GM13977 (cell line): ENCODE measurements around the gene AP3B2.

ENCODE experiments used
- DNase-seq: peaks from one replicate; pipeline ENCODE4 v3.0.0; 2012; ENCODE audit warnings: low spot score
- CTCF ChIP-seq: IDR thresholded peaks from 2 replicates; pipeline ENCODE4 v1.5.1; 2012; ENCODE audit warnings: mild to moderate bottlenecking, control low read depth; ENCODE audit not compliant: insufficient read depth; ENCODE audit errors: extremely low read depth, missing control alignments
- in situ Hi-C: fragments of 300-500 bp; cut with MboI; formaldehyde crosslinking; loops from one replicate; pipeline ENCODE4 v1.12.0; 2022; ENCODE audit warnings: low sequenced_read_pairs, low pct_unique_long_range_greater_than_20kb, mixed read lengths, inconsistent platforms; ENCODE audit not compliant: unreplicated experiment

The AP3B2 gene

GRCh38 chr15:82709421-82710207 lies at the start of gene AP3B2:
Gene AP3B2 (minus strand): TSS chr15:82709875. CDS start chr15:82709706, 169 bp downstream.
- peak; percentile 96 for DNase-seq
- no peak for TF ChIP-seq CTCF
- in situ Hi-C loops, result no loop called here

- DNase-seq, result no peak
- in situ Hi-C loops, result no loop called here
- TF ChIP-seq CTCF, result no peak
Observed at GRCh38 chr15:82751308-82751707, 41.6 kb upstream of the AP3B2 start.

GRCh38 chr15:82750831-82751180 lies 41.1 kb upstream of the AP3B2 start:
- peak; percentile 7 for TF ChIP-seq CTCF
- DNase-seq, result peak; percentile 31
- in situ Hi-C loops, result no loop called here

- no peak for TF ChIP-seq CTCF
- DNase-seq, result peak; percentile 85
- in situ Hi-C loops, result no loop called here
Observed at GRCh38 chr15:82749951-82750830, 40.5 kb upstream of the AP3B2 start.

- no peak for TF ChIP-seq CTCF
- in situ Hi-C loops, result no loop called here
- DNase-seq, result no peak
Observed at GRCh38 chr15:82748315-82748714, 38.6 kb upstream of the AP3B2 start.

GRCh38 chr15:82743810-82744209 lies 34.1 kb upstream of the AP3B2 start:
- DNase-seq, result no peak
- in situ Hi-C loops, result no loop called here
- no peak for TF ChIP-seq CTCF
